OCI-LY1 (cell line): Measurements from ENCODE around the gene HIGD2A.

Experiments
- H2AFZ ChIP-seq: fragments of 200-600 bp; sonication (generic), shearing (Covaris generic); 2 replicates; pipeline ENCODE4 v1.6.0; 2014; ENCODE audit warnings: antibody characterized with exemption, mild to moderate bottlenecking, low read length
- H3F3A ChIP-seq: fragments of 200-600 bp; sonication (generic), shearing (Covaris generic); 2 replicates; pipeline ENCODE4 v1.6.0; 2014; ENCODE audit warnings: mild to moderate bottlenecking, antibody characterized with exemption, low read length, moderate library complexity; ENCODE audit not compliant: insufficient read depth
- H3K27ac ChIP-seq: fragments of 200-600 bp; sonication (generic); 2 replicates; pipeline ENCODE4 v1.5.1; 2014; ENCODE audit warnings: low read length, mixed run types, mild to moderate bottlenecking, low read depth; ENCODE audit not compliant: poor library complexity, severe bottlenecking
- H3K27me3 ChIP-seq: fragments of 200-600 bp; sonication (generic); 2 replicates; pipeline ENCODE4 v1.6.0; 2014; ENCODE audit warnings: antibody characterized with exemption, mild to moderate bottlenecking, low read length, moderate library complexity; ENCODE audit not compliant: insufficient read depth
- H3K36me3 ChIP-seq: fragments of 200-600 bp; sonication (generic); 2 replicates; pipeline ENCODE4 v1.6.1; 2014; ENCODE audit warnings: mild to moderate bottlenecking, antibody characterized with exemption, low read length, moderate library complexity, mixed read lengths; ENCODE audit not compliant: insufficient read depth
- H3K4me1 ChIP-seq: fragments of 200-600 bp; sonication (generic); 2 replicates; pipeline ENCODE4 v1.5.1; 2014; ENCODE audit warnings: mild to moderate bottlenecking, low read length, moderate library complexity; ENCODE audit not compliant: insufficient read depth, severe bottlenecking
- H3K4me2 ChIP-seq: fragments of 200-600 bp; sonication (generic), shearing (Covaris generic); 2 replicates; pipeline ENCODE4 v1.6.1; 2014; ENCODE audit warnings: low read length
- H3K4me3 ChIP-seq: fragments of 200-600 bp; sonication (generic); 2 replicates; pipeline ENCODE4 v1.5.1; 2014; ENCODE audit warnings: low read length, low read depth, mild to moderate bottlenecking, mixed read lengths; ENCODE audit not compliant: poor library complexity, severe bottlenecking
- H3K79me2 ChIP-seq: fragments of 200-600 bp; shearing (Covaris generic); 2 replicates; pipeline ENCODE4 v1.6.1; 2016; ENCODE audit warnings: mixed run types, low read length, mixed read lengths; ENCODE audit not compliant: insufficient read depth
- H3K9ac ChIP-seq: fragments of 200-600 bp; sonication (generic), shearing (Covaris generic); 2 replicates; pipeline ENCODE4 v1.6.1; 2014; ENCODE audit warnings: mild to moderate bottlenecking, low read length, mixed read lengths
- H3K9me2 ChIP-seq: fragments of 200-600 bp; sonication (generic), shearing (Covaris generic); 2 replicates; pipeline ENCODE4 v1.6.1; 2014; ENCODE audit warnings: low read depth, mild to moderate bottlenecking, low read length, mixed read lengths
- H3K9me3 ChIP-seq: fragments of 200-600 bp; shearing (Covaris generic); 2 replicates; pipeline ENCODE4 v1.6.1; 2014; ENCODE audit warnings: low read length, mixed read lengths
- H4K20me1 ChIP-seq: fragments of 200-600 bp; sonication (generic), shearing (Covaris generic); 2 replicates; pipeline ENCODE4 v1.6.0; 2016; ENCODE audit warnings: mild to moderate bottlenecking, low read length; ENCODE audit not compliant: insufficient read depth
- CTCF ChIP-seq: fragments of 200-600 bp; sonication (generic), shearing (Covaris generic); IDR thresholded peaks from 2 replicates; pipeline ENCODE4 v1.5.1; 2017; ENCODE audit warnings: mild to moderate bottlenecking, antibody characterized with exemption, low read length, moderate library complexity, mixed read lengths
- EZH2 ChIP-seq: fragments of 200-600 bp; sonication (generic), shearing (Covaris generic); IDR thresholded peaks from 2 replicates; pipeline ENCODE4 v1.8.0; 2017; ENCODE audit warnings: borderline replicate concordance, mixed run types, mild to moderate bottlenecking, antibody characterized with exemption, low read length, moderate library complexity, mixed read lengths

Gene HIGD2A

GRCh38 chr5:176420972-176421544, 32.5 kb downstream of the HIGD2A start:
- Histone ChIP-seq H3K27ac (no peak overlapping the region), H3K9ac (no peak overlapping the region)

GRCh38 chr5:176424181-176424580, 35.6 kb downstream of the HIGD2A start:
- Histone ChIP-seq H3K36me3 (no peaks in the 10 kb centered on the region; the same call in 1 of the 2 replicates), H3K9me3 (peaks cover 8% of the 10 kb centered on the region; the same call in 1 of the 2 replicates), H4K20me1 (no peaks in the 10 kb centered on the region), H3K9me2 (no peaks in the 10 kb centered on the region), H3K27me3 (peaks cover 6% of the 10 kb centered on the region; the same call in 1 of the 2 replicates), H3F3A (no peaks in the 10 kb centered on the region), H3K4me3 (no peak overlapping the region), H3K27ac (no peak overlapping the region), H3K79me2 (no peaks in the 10 kb centered on the region), H2AFZ (no peak overlapping the region), H3K9ac (no peak overlapping the region), H3K4me2 (no peak overlapping the region), H3K4me1 (no peaks in the 10 kb centered on the region)
- no peak for TF ChIP-seq CTCF
- TF ChIP-seq EZH2 = no peak

More at GRCh38 chr5:176420972-176421544, 32.5 kb downstream of the HIGD2A start:
- Histone ChIP-seq H3K36me3 (no peaks in the 10 kb centered on the region; the same call in 1 of the 2 replicates), H3K79me2 (no peaks in the 10 kb centered on the region), H3K9me2 (no peaks in the 10 kb centered on the region), H3K27me3 (peaks cover 6% of the 10 kb centered on the region; the same call in 1 of the 2 replicates), H4K20me1 (no peaks in the 10 kb centered on the region), H3K9me3 (peaks cover 8% of the 10 kb centered on the region; the same call in 1 of the 2 replicates), H3K4me1 (peaks cover 6% of the 10 kb centered on the region), H2AFZ (no peak overlapping the region), H3K4me2 (no peak overlapping the region), H3F3A (no peaks in the 10 kb centered on the region), H3K4me3 (no peak overlapping the region)
- TF ChIP-seq EZH2 = no peak
- no peak for TF ChIP-seq CTCF

GRCh38 chr5:176425138-176425537, 36.6 kb downstream of the HIGD2A start:
- no peak overlapping the region for H3K9ac ChIP-seq
- H3K27ac ChIP-seq = no peak overlapping the region
- H3K9me2 ChIP-seq = no peaks in the 10 kb centered on the region
- peaks cover 8% of the 10 kb centered on the region; the same call in 1 of the 2 replicates for H3K9me3 ChIP-seq
- H3F3A ChIP-seq = no peaks in the 10 kb centered on the region
- H3K4me3 ChIP-seq = no peak overlapping the region
- H4K20me1 ChIP-seq = no peaks in the 10 kb centered on the region
- H3K4me1 ChIP-seq = peaks cover 9% of the 10 kb centered on the region
- H3K79me2 ChIP-seq = no peaks in the 10 kb centered on the region
- H3K4me2 ChIP-seq = no peak overlapping the region
- peaks cover 6% of the 10 kb centered on the region; the same call in 1 of the 2 replicates for H3K27me3 ChIP-seq
- no peak overlapping the region for H2AFZ ChIP-seq
- TF ChIP-seq CTCF (no peak), EZH2 (no peak)
- no peaks in the 10 kb centered on the region; the same call in 1 of the 2 replicates for H3K36me3 ChIP-seq
